ENCODE results near the gene ZNF79.

The ZNF79 gene

DNA sequence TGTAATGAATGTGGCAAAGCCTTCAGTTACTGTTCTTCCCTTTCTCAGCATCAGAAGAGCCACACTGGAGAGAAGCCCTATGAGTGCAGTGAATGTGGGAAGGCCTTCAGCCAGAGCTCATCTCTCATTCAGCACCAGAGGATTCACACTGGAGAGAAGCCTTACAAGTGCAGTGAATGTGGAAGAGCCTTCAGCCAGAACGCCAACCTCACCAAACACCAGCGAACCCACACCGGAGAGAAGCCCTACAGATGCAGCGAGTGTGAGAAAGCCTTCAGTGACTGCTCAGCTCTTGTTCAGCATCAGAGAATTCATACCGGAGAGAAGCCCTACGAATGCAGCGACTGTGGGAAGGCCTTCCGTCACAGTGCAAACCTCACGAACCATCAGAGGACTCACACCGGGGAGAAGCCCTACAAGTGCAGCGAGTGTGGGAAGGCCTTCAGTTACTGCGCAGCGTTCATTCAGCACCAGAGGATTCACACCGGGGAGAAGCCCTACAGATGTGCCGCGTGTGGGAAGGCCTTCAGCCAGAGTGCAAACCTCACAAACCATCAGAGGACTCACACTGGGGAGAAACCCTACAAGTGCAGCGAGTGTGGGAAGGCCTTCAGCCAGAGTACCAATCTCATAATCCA is 20.2 kb downstream of the ZNF79 start:
- Histone ChIP-seq H3K27ac (no peak overlapping the region), H3K36me3 (peaks cover 82 to 97% (median 96%) of the 10 kb centered on the region in 3 donors), H3K4me1 (peaks cover 0 to 11% (median 8%) of the 10 kb centered on the region in 4 donors), H3K27me3 (no peaks in the 10 kb centered on the region), H3K4me3 (no peak overlapping the region), H3K9me3 (no peaks in the 10 kb centered on the region)
- DNase-seq = no peak
- TF ChIP-seq, protein P1, sequence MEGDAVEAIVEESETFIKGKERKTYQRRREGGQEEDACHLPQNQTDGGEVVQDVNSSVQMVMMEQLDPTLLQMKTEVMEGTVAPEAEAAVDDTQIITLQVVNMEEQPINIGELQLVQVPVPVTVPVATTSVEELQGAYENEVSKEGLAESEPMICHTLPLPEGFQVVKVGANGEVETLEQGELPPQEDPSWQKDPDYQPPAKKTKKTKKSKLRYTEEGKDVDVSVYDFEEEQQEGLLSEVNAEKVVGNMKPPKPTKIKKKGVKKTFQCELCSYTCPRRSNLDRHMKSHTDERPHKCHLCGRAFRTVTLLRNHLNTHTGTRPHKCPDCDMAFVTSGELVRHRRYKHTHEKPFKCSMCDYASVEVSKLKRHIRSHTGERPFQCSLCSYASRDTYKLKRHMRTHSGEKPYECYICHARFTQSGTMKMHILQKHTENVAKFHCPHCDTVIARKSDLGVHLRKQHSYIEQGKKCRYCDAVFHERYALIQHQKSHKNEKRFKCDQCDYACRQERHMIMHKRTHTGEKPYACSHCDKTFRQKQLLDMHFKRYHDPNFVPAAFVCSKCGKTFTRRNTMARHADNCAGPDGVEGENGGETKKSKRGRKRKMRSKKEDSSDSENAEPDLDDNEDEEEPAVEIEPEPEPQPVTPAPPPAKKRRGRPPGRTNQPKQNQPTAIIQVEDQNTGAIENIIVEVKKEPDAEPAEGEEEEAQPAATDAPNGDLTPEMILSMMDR (IDR thresholded peaks at IDR 0.05) = no peak
- intact Hi-C loops (cut with DNase I; ENCODE audit: low total_unique reads) = no loop called here

DNA sequence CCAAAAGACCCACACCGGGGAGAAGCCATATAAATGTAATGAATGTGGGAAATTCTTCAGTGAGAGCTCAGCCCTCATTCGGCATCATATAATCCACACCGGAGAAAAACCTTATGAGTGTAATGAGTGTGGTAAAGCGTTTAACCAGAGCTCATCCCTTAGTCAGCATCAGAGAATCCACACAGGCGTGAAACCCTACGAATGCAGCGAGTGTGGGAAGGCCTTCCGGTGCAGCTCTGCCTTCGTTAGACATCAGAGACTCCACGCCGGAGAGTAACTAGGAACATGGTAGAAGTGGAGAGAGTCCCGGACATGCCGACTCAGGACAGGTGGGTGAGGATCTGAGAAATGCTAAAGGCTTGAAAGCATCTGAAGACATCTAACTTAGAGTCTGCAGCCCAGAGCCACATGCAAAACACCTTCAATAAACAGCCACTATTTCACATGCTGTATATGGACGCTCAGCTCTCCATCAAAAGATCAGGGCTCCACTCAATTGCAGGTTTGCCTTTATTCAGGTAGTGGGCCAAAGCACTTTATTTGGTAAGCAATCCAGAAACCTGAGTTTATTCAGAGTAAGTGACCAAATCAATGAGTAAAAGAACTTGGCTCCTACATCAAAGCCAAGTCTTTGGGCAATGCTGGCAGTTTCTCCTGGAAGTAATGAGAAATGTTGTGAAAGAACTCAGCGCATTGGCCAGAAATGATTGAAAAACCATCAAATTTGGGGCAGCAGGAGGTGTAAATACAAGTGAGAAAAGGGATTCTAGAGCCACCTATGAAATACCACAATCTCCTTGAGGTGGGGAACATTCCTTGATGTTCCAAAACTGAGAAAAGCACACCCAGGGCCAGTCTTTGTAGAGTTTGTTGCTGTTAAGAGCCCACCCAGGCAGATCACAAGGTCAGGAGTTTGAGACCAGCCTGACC is 21.0 kb downstream of the ZNF79 start:
- no peak for DNase-seq
- H3K4me1 ChIP-seq = peaks cover 0 to 19% (median 16%) of the 10 kb centered on the region in 4 donors
- H3K27ac ChIP-seq = no peak overlapping the region
- peaks cover 78 to 90% (median 90%) of the 10 kb centered on the region in 3 donors for H3K36me3 ChIP-seq
- intact Hi-C loops (cut with DNase I; ENCODE audit: low total_unique reads) = no loop called here
- H3K4me3 ChIP-seq = no peak overlapping the region
- H3K9me3 ChIP-seq = no peaks in the 10 kb centered on the region
- TF ChIP-seq, protein P1 (IDR thresholded peaks at IDR 0.05) = no peak
- H3K27me3 ChIP-seq = no peaks in the 10 kb centered on the region

DNA sequence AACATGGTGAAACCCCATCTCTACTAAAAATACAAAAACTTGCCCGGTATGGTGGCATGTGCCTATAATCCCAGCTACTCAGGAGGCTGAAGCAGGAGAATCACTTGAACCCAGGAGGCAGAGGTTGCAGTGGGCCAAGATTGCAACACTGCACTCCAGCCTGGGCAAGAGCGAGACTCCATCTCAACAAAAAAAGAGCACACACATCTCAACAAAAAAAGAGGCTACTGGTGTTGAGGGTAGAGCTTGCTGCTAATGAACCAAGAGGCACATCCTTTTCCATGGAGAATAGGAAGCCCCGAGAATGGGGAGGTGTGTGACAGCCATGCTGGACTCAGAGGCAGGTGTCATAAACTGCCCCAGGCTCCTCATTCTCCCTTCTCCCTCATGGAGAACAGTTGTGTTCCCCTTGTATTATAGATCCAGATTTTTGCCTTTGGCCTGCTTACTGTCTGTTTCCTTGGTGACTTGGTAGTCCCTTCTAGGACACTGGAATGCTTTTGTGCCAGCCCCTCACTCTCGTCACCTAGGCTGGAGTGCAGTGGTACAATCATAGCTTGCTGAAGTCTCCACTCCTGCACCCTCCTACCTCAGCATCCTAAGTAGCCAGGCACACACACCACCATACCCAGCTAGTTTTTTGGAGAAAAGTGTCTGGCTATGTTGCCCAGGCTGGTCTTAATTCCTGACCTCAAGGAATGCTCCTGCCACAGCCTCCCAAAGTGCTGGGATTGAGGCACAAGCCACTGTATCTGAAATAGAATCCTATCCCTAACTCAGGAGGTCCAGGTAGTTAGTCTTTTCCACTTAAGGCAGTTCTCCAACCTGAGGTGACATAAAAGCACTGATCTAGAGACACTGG is 21.9 kb downstream of the ZNF79 start:
- H3K4me1 ChIP-seq = peaks cover 0 to 23% (median 20%) of the 10 kb centered on the region in 4 donors
- no peak overlapping the region for H3K27ac ChIP-seq
- no peaks in the 10 kb centered on the region for H3K27me3 ChIP-seq
- H3K4me3 ChIP-seq = no peak overlapping the region
- intact Hi-C loops (cut with DNase I; ENCODE audit: low total_unique reads) = no loop called here
- H3K36me3 ChIP-seq = peaks cover 71 to 81% (median 81%) of the 10 kb centered on the region in 3 donors
- DNase-seq = no peak
- no peaks in the 10 kb centered on the region for H3K9me3 ChIP-seq
- TF ChIP-seq, protein P1 (IDR thresholded peaks at IDR 0.05) = no peak

DNA sequence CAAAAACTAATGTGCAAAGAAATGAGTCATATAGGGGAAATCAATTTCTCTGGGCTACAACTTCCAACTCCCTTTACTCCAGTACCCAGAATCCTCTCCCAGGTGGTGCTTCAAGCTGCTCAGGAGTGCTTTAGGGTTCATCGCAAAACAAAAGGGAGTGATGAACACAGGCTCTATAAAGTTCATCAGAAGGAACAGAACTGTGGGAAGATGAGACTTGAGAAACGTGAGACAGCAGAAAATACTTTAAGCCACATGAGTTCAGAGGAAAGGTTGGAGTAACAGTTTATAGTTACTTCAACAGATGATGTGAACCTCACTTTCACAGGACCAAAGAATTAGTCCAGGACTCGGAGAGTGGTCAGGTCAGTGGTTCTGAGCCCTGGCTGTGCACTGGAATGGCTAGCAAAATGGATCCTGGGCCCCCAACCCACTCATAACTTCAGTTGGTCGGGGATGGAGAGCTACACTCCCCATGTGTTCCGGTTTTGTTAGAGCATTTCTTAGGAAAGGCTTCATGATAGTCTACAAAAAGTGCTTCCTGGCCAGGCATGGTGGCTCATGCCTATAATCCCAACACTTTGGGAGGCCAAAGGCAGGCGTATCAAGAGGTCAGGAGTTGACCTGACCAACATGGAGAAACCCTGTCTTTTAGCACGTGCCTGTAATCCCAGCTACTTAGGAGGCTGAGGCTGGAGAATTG is 22.7 kb downstream of the ZNF79 start:
- no peaks in the 10 kb centered on the region for H3K27me3 ChIP-seq
- H3K4me3 ChIP-seq = no peak overlapping the region
- TF ChIP-seq, protein P1 (IDR thresholded peaks at IDR 0.05) = no peak
- intact Hi-C loops (cut with DNase I; ENCODE audit: low total_unique reads) = no loop called here
- H3K36me3 ChIP-seq = peaks cover 66 to 73% (median 73%) of the 10 kb centered on the region in 3 donors
- no peaks in the 10 kb centered on the region for H3K9me3 ChIP-seq
- no peak for DNase-seq
- no peak overlapping the region for H3K27ac ChIP-seq
- peaks cover 0 to 23% (median 20%) of the 10 kb centered on the region in 4 donors for H3K4me1 ChIP-seq
